GM12878 (cell line): ENCODE results near the gene PPEF1. TPM values are rescaled to one million over a fixed set of nuclear protein-coding genes. Genes with fewer than 3 reads are reported as not detected.

ENCODE experiments used
- ATAC-seq: fragments of 200-7000 bp; cut with Tn5 transposase; 3 replicates; pipeline ENCODE4 v1.9.1; 2020; ENCODE audit warnings: mild to moderate bottlenecking, moderate library complexity
- BruUV-seq: library from RNA; stranded (reverse); fragments of 400-500 nt; replicated peaks from 2 replicates; lab custom pipeline; 2021; lab: Mats Ljungman, UMichigan
- CTCF ChIA-PET: fragments of 300-600 bp; sonication (Branson Sonifier 250); formaldehyde crosslinking; extraction: SDS; loops from one replicate; lab custom pipeline; 2021; ENCODE audit warnings: inconsistent platforms; lab: Yijun Ruan, JAX
- POLR2A ChIA-PET: fragments of 350-600 bp; formaldehyde crosslinking; extraction: SDS; loops from one replicate; lab custom pipeline; 2021; ENCODE audit warnings: inconsistent platforms; lab: Charles Lee
- RAD21 ChIA-PET: fragments of 300-600 bp; sonication (Branson Sonifier 250); formaldehyde crosslinking; loops from one replicate; lab custom pipeline; 2023; ENCODE audit warnings: antibody characterized with exemption; ENCODE audit not compliant: unreplicated experiment; lab: Charles Lee
- SMC1A ChIA-PET: fragments of 300-600 bp; sonication (Branson Sonifier 250); formaldehyde crosslinking; loops from one replicate; lab custom pipeline; 2023; ENCODE audit not compliant: unreplicated experiment, uncharacterized antibody; lab: Charles Lee
- DNase-seq: peaks from one replicate; pipeline ENCODE4 v3.0.0-alpha.2; 2011; ENCODE audit warnings: low read depth, low spot score
- FAIRE-seq: peaks from 3 replicates; lab custom pipeline; 2011; peaks lifted over from hg19 to GRCh38; lab: Jason Lieb, UNC
- H2AFZ ChIP-seq: 2 replicates; pipeline ENCODE4 v1.6.0; 2011; ENCODE audit warnings: low read depth, low read length, control low read depth; ENCODE audit not compliant: control insufficient read depth
- H3K27ac ChIP-seq: 2 replicates; pipeline ENCODE4 v1.5.1; 2011; ENCODE audit warnings: control low read depth; ENCODE audit not compliant: control insufficient read depth, insufficient read depth
- H3K27me3 ChIP-seq, 2 experiments: replicated peaks in 1 of 2; 2 replicates each; pipeline versions ENCODE4 v1.6.0 to v1.6.1; 2011; ENCODE audit warnings: low read length in 1 of 2; ENCODE audit not compliant: control insufficient read depth in 2 of 2, insufficient read depth in 2 of 2
- H3K36me3 ChIP-seq, 2 experiments: 2 replicates each; pipeline ENCODE4 v1.5.1; 2011; ENCODE audit warnings: low read length in 1 of 2; ENCODE audit not compliant: control insufficient read depth in 2 of 2, insufficient read depth in 2 of 2
- H3K4me1 ChIP-seq: 2 replicates; pipeline ENCODE4 v1.6.1; 2011; ENCODE audit warnings: mild to moderate bottlenecking, low read length, moderate library complexity, mixed read lengths; ENCODE audit not compliant: control insufficient read depth, insufficient read depth
- H3K4me2 ChIP-seq: 2 replicates; pipeline ENCODE4 v1.6.0; 2011; ENCODE audit warnings: control low read depth; ENCODE audit not compliant: control insufficient read depth, insufficient read depth
- H3K4me3 ChIP-seq: fragments of 200-600 bp; sonication (generic); 2 replicates; pipeline ENCODE4 v1.5.1; 2016
- H3K79me2 ChIP-seq: 2 replicates; pipeline ENCODE4 v1.6.0; 2011; ENCODE audit warnings: low read length; ENCODE audit not compliant: control insufficient read depth, insufficient read depth
- H3K9ac ChIP-seq: 2 replicates; pipeline ENCODE4 v1.8.0; 2011; ENCODE audit warnings: low read length, control low read depth, mixed read lengths; ENCODE audit not compliant: control insufficient read depth, insufficient read depth
- H3K9me3 ChIP-seq: replicated peaks from 3 replicates; pipeline ENCODE4 v1.5.1; 2011; ENCODE audit warnings: mild to moderate bottlenecking, low read length; ENCODE audit not compliant: control insufficient read depth, insufficient read depth
- H4K20me1 ChIP-seq: 2 replicates; pipeline ENCODE4 v1.6.0; 2011; ENCODE audit not compliant: control insufficient read depth, insufficient read depth
- CBFB ChIP-seq: IDR thresholded peaks from 2 replicates; pipeline ENCODE4 v1.6.1; 2016; ENCODE audit warnings: antibody characterized with exemption, low read depth
- EGR1 ChIP-seq, 2 experiments: IDR thresholded peaks; 1 replicate in 1 of 2; 2 replicates in 1 of 2; pipeline ENCODE4 v1.6.1; 2011 to 2012; ENCODE audit warnings: low read depth in 2 of 2, low read length in 2 of 2, borderline replicate concordance in 1 of 2, mild to moderate bottlenecking in 1 of 2, moderate library complexity in 1 of 2
- PAX8 ChIP-seq: fragments of 450-650 bp; IDR thresholded peaks from 2 replicates; pipeline ENCODE4 v1.6.1; 2017; ENCODE audit warnings: mild to moderate bottlenecking, moderate library complexity
- STAT1 ChIP-seq: fragments of 450-650 bp; conservative IDR thresholded peaks from 2 replicates; pipeline ENCODE4 v1.6.1; 2014; ENCODE audit warnings: antibody characterized with exemption, mild to moderate bottlenecking
- WGBS: methylation state at CpG from one replicate; pipeline ENCODE4 v1.1.6; 2016; ENCODE audit warnings: low lambda C conversion rate; ENCODE audit not compliant: insufficient replicate concordance, insufficient coverage; ENCODE audit errors: missing lambda C conversion rate; 5-methylcytosine and 5-hydroxymethylcytosine counted together
- in situ Hi-C: fragments of 300-500 bp; cut with MboI; formaldehyde crosslinking; loops from 9 replicates; pipeline ENCODE4 v1.14.3; 2018; ENCODE audit warnings: mixed read lengths
- intact Hi-C: fragments of 100-400 bp; cut with micrococcal nuclease; formaldehyde crosslinking; loops from one replicate; pipeline ENCODE4 v1.14.2; 2022; ENCODE audit not compliant: unreplicated experiment
- polyA plus RNA-seq, 11 experiments: library from polyadenylated mRNA; depleted of rRNA in 4 of 11; unstranded in 6 of 11; stranded (reverse) in 5 of 11; fragments of >200 nt; fragmentation: Nextera tagmentation in 4 of 11; fragmentation: Illumina TruSeq in 1 of 11; extraction: Ambion mirVana in 4 of 11; extraction: Trizol in 1 of 11; gene quantifications; 1 replicate in 1 of 11; 2 replicates in 10 of 11; pipeline versions ENCODE4 v1.2.1 to v1.2.3, GENCODE V29; 2011 to 2016; ENCODE audit warnings: inconsistent platforms in 2 of 11, missing spikeins in 2 of 11, low read depth in 1 of 11
- total RNA-seq, 4 experiments: library from RNA; depleted of rRNA in 3 of 4; stranded (reverse); fragments of >200 nt in 3 of 4; fragmentation: Illumina TruSeq in 1 of 4; extraction: Trizol in 1 of 4; gene quantifications; 2 replicates each; pipeline versions ENCODE4 v1.2.1 to v1.2.3, GENCODE V29; 2013 to 2021
- TF ChIP-seq, protein P1 (sequence below): fragments of 450-650 bp; IDR thresholded peaks from 2 replicates; pipeline ENCODE4 v1.6.1; 2017; ENCODE audit warnings: mild to moderate bottlenecking

Gene PPEF1
- total and polyA plus RNA-seq, 10 of the 15 experiments (the other 5 are each of a cell fraction or from before 2014, with no cell fraction given) = 0.24 to 2.2 (median 0.50) TPM

DNA sequence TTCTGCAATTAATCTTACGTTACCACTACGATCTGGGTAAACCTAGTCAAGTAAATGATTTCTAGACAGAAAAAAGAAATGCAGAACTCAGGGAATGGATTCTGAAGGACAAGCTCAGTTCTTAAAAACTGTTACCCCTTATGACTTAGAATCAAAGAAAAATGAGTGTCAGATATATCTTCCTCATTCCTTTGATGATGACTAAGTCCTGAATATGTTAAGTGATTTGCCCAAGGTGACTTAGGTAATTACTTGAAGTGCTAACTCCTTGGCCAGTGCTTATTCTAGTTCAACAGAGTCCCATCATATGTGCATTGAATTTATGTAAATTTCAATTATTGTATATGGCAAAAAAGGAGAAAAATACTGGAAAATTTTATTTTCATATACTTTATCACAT is 92.5 kb downstream of the PPEF1 start:
- ChIA-PET RAD21 (no interaction called here), POLR2A (interaction anchor here (0.6 kb wide), 1 partner anchor 18 kb away, joined by 3 read pairs; no protein-coding TSS in a partner anchor), SMC1A (no interaction called here), CTCF (no interaction called here)
- no peaks in the 10 kb centered on the region for H3K9me3 ChIP-seq
- no peak overlapping the region for H3K4me3 ChIP-seq
- H3K4me1 ChIP-seq = no peaks in the 10 kb centered on the region
- no peaks in the 10 kb centered on the region for H3K36me3 ChIP-seq
- TF ChIP-seq EGR1 (IDR thresholded peaks at IDR 0.05; ENCODE audit: borderline replicate concordance in 1 of 2, low read depth in 2 of 2, low read length in 2 of 2) (no peak), PAX8 (no peak)
- TF ChIP-seq, protein P1, sequence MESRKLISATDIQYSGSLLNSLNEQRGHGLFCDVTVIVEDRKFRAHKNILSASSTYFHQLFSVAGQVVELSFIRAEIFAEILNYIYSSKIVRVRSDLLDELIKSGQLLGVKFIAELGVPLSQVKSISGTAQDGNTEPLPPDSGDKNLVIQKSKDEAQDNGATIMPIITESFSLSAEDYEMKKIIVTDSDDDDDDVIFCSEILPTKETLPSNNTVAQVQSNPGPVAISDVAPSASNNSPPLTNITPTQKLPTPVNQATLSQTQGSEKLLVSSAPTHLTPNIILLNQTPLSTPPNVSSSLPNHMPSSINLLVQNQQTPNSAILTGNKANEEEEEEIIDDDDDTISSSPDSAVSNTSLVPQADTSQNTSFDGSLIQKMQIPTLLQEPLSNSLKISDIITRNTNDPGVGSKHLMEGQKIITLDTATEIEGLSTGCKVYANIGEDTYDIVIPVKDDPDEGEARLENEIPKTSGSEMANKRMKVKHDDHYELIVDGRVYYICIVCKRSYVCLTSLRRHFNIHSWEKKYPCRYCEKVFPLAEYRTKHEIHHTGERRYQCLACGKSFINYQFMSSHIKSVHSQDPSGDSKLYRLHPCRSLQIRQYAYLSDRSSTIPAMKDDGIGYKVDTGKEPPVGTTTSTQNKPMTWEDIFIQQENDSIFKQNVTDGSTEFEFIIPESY = no peak
- no peaks in the 10 kb centered on the region for H3K79me2 ChIP-seq
- FAIRE-seq = no peak
- intact Hi-C loops = no loop called here
- WGBS = 53% methylated on average over 2 of the region's 2 CpGs
- no peak overlapping the region for H3K27ac ChIP-seq
- H3K4me2 ChIP-seq = no peak overlapping the region
- H3K9ac ChIP-seq = no peak overlapping the region
- in situ Hi-C loops = no loop called here
- DNase-seq = no peak
- H4K20me1 ChIP-seq = no peaks in the 10 kb centered on the region
- BruUV-seq = no TSS peak
- H3K27me3 ChIP-seq = no peaks in the 10 kb centered on the region
- H2AFZ ChIP-seq = no peak overlapping the region
- ATAC-seq = no peak

DNA sequence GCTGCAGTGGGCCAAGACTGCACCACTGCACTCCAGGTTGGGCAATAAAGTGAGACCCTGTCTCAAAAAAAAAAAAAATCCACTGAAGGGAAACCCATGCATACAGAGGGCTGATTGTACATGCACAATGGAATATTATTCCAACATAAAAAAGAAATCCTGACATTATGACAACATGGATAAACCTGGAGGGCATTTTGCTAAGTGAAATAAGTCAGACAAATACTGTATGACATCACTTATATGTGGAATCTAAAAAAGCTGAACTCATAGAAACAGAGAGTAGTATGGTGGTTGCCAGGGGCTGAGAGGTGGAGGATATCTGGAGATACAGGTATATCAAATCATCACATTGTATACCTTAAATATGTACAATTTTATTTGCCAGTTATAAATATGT is 102.2 kb downstream of the PPEF1 start:
- TF ChIP-seq STAT1 (no peak), CBFB (no peak)
- Histone ChIP-seq H3K27me3 (no peaks in the 10 kb centered on the region), H3K4me3 (no peak overlapping the region), H3K4me2 (no peak overlapping the region), H3K9me3 (no peaks in the 10 kb centered on the region), H3K4me1 (no peaks in the 10 kb centered on the region), H2AFZ (no peak overlapping the region), H3K9ac (no peak overlapping the region), H3K79me2 (no peaks in the 10 kb centered on the region), H3K36me3 (no peaks in the 10 kb centered on the region), H3K27ac (no peak overlapping the region), H4K20me1 (no peaks in the 10 kb centered on the region)
- no TSS peak for BruUV-seq
- DNase-seq (no peak), ATAC-seq (no peak), FAIRE-seq (no peak)
- RAD21 ChIA-PET = no interaction called here
- CTCF ChIA-PET = interaction anchor here (1.1 kb wide), 1 partner anchor 8 kb away, joined by 3 read pairs; no protein-coding TSS in a partner anchor
- in situ Hi-C loops = no loop called here
- intact Hi-C loops = no loop called here
- SMC1A ChIA-PET = interaction anchor here (1.0 kb wide), 1 partner anchor 13 kb away, joined by 3 read pairs; no protein-coding TSS in a partner anchor
- POLR2A ChIA-PET = no interaction called here
